Neutrophil (primary cell): ENCODE measurements around the gene GADD45GIP1.

Experiments used
- H3K27ac ChIP-seq: fragments of 200-600 bp; sonication (generic); 2 replicates; pipeline ENCODE4 v1.5.1; 2016; ENCODE audit warnings: mild to moderate bottlenecking, moderate library complexity
- H3K27me3 ChIP-seq: fragments of 200-600 bp; sonication (generic); 2 replicates; pipeline ENCODE4 v1.6.0; 2016; ENCODE audit warnings: mild to moderate bottlenecking
- H3K36me3 ChIP-seq: fragments of 200-600 bp; sonication (generic); 2 replicates; pipeline ENCODE4 v1.5.1; 2017
- H3K4me1 ChIP-seq, 2 experiments: fragments of 200-600 bp in 1 of 2; sonication (generic) in 1 of 2; 1 replicate in 1 of 2; 2 replicates in 1 of 2; pipeline versions ENCODE4 v1.5.1 to v1.6.1; 2013 to 2016; ENCODE audit warnings: low read depth in 1 of 2, low read length in 1 of 2, mild to moderate bottlenecking in 1 of 2, moderate library complexity in 1 of 2; ENCODE audit not compliant: control insufficient read depth in 1 of 2, insufficient read depth in 1 of 2
- H3K4me3 ChIP-seq, 2 experiments: fragments of 200-600 bp in 1 of 2; sonication (generic) in 1 of 2; 1 replicate in 1 of 2; 2 replicates in 1 of 2; pipeline ENCODE4 v1.5.1; 2013 to 2016; ENCODE audit warnings: low read depth in 1 of 2, low read length in 1 of 2, mild to moderate bottlenecking in 1 of 2, moderate library complexity in 1 of 2
- H3K9me3 ChIP-seq: fragments of 200-600 bp; sonication (generic); 2 replicates; pipeline ENCODE4 v1.5.1; 2016
- CTCF ChIP-seq: fragments of 200-600 bp; sonication (generic); IDR thresholded peaks from 2 replicates; pipeline ENCODE4 v1.5.1; 2016; ENCODE audit warnings: antibody characterized with exemption

The GADD45GIP1 gene

GRCh38 chr19:12949363-12950283 lies 7.4 kb downstream of the GADD45GIP1 start:
- Histone ChIP-seq H3K36me3 (peaks cover 22% of the 10 kb centered on the region), H3K4me1 (peaks cover 19 to 26% of the 10 kb centered on the region in 2 experiments), H3K27me3 (no peaks in the 10 kb centered on the region), H3K9me3 (no peaks in the 10 kb centered on the region), H3K4me3 (no peak overlapping the region), H3K27ac (peak overlapping the region; percentile 33)
- TF ChIP-seq CTCF = no peak

GRCh38 chr19:12948612-12949362 lies 8.2 kb downstream of the GADD45GIP1 start:
- no peak overlapping the region for H3K27ac ChIP-seq
- no peak for TF ChIP-seq CTCF
- peaks cover 19 to 20% of the 10 kb centered on the region in 2 experiments for H3K4me1 ChIP-seq
- H3K9me3 ChIP-seq = no peaks in the 10 kb centered on the region
- no peak overlapping the region for H3K4me3 ChIP-seq
- H3K27me3 ChIP-seq = no peaks in the 10 kb centered on the region
- peaks cover 22% of the 10 kb centered on the region for H3K36me3 ChIP-seq

DNA sequence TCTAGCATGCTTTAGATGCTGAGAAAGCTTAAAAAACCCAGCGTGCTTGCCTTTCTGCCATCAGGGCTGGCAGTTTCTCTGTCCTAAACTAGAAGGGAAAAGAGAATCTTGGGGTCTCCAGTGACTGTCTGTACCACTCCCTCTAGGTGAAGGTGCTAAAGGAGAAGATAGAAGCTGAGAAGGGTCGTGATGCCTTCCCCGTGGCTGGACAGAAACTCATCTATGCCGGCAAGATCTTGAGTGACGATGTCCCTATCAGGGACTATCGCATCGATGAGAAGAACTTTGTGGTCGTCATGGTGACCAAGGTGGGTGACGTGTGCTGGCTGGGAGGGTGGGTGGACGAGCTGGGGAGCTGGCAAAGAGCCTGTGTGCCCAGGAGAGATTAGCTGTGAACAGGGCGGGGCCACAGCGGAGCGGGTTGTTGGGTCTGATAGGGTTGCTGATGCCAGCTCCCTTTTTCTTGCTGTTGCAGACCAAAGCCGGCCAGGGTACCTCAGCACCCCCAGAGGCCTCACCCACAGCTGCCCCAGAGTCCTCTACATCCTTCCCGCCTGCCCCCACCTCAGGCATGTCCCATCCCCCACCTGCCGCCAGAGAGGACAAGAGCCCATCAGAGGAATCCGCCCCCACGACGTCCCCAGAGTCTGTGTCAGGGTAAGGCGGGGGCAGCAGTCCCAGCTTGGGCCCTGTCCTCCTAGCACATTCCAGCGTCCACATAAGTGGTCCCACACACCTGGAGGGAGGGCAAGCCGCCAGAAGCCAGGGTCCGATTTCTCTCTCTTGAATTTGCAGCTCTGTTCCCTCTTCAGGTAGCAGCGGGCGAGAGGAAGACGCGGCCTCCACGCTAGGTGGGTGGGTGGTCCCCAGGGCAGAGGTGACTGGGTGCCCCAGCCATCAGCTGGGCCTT lies 9.1 kb downstream of the GADD45GIP1 start:
- Histone ChIP-seq H3K9me3 (no peaks in the 10 kb centered on the region), H3K27me3 (no peaks in the 10 kb centered on the region), H3K4me3 (no peak overlapping the region), H3K4me1 (peaks cover 19 to 20% of the 10 kb centered on the region in 2 experiments), H3K27ac (no peak overlapping the region), H3K36me3 (peaks cover 29% of the 10 kb centered on the region)
- no peak for TF ChIP-seq CTCF

DNA sequence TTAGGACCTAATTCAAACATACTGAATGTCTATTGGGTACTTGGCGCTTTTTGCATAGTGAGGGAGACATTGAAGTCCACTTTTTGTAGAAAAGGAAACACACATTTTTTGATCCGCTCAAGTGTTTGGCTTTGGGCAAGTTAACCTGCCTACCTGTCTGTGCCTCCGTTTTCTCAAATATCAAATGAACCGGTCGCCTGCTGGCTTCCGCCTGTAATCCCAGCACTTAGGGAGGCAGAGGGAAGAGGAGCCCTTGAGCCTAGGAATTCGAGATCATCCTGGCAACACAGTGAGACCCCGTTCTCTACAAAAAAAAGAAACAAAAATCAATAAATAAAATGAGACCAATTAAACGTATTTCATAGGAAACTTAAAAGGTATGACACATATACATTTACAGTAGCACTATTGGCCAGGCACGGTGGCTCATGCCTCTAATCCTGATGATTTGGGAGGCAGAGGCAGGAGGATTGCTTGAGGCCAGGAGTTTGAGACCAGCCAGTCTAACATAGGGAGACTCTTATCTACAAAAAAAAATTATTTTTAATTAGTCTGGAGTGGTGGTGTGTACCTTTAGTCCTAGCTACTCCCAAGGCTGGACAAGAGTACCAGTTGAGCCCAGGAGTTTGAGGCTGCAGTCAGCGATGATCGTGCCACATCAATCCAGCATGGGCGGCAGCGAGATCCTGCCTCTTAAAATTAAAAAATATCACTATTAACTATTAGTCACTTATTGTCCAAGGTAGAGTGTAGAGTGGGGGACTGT lies 10.1 kb downstream of the GADD45GIP1 start:
- H3K4me1 ChIP-seq = peaks cover 19 to 20% of the 10 kb centered on the region in 2 experiments
- H3K27me3 ChIP-seq = no peaks in the 10 kb centered on the region
- TF ChIP-seq CTCF = no peak
- H3K36me3 ChIP-seq = peaks cover 30% of the 10 kb centered on the region
- H3K9me3 ChIP-seq = no peaks in the 10 kb centered on the region
- H3K27ac ChIP-seq = peak overlapping the region; percentile 81
- H3K4me3 ChIP-seq = peak overlapping the region; percentile 68 to 95
